ENCODE measurements around the gene SPATS2.

DNA sequence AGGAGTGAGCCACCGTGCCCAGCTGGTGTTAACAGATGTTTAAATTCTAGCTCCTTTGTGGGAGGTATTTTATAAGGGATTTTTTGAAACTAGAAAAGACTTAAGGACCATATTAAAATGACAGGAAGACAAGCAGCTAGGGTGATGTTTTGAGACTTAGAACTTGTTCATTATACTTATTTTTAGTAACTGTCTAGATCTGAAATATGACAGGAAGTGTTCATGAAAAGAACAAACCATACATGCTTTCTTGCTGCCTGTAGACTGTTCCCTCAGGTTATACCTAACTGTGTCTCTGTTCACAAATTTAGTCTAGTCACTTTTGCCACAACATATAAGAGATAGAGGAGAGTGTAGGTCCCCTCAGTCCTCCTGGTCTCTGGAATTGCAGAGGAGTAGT, 134.6 kb downstream of the SPATS2 start:
- no peak for TF ChIP-seq SIN3A (IDR thresholded peaks at IDR 0.05; ENCODE audit: low read depth, low read length)
- TF ChIP-seq CTCF (IDR thresholded peaks at IDR 0.05 in 2 of 3, conservative IDR thresholded peaks at IDR 0.05 in 1 of 3; ENCODE audit: control insufficient read depth in 2 of 3, extremely low read depth in 1 of 3, insufficient read depth in 1 of 3, low read depth in 3 of 3, low read length in 3 of 3): no peak
- TF ChIP-seq SPI1 (IDR thresholded peaks at IDR 0.05; ENCODE audit: borderline replicate concordance, insufficient read depth, low read depth, low read length): no peak
- TF ChIP-seq POLR2A (IDR thresholded peaks at IDR 0.05; ENCODE audit: low read depth, low read length): no peak
- TF ChIP-seq NFXL1 (IDR thresholded peaks at IDR 0.05; ENCODE audit: borderline replicate concordance): no peak
- no peak for TF ChIP-seq BHLHE40 (IDR thresholded peaks at IDR 0.05; ENCODE audit: borderline replicate concordance in 1 of 2, low read depth in 2 of 2, low read length in 1 of 2)
- no peak for TF ChIP-seq ZBTB11 (CRISPR knock-in tag; IDR thresholded peaks at IDR 0.05)
